Activated T-cell treated with anti-CD3 and anti-CD28 coated beads for 1 hour (primary cell): ENCODE measurements around the gene FIBP.

ENCODE experiments used
- DNase-seq: peaks from one replicate; pipeline ENCODE4 v3.0.0-alpha.2; 2020; ENCODE audit warnings: low read depth

FIBP gene

DNA sequence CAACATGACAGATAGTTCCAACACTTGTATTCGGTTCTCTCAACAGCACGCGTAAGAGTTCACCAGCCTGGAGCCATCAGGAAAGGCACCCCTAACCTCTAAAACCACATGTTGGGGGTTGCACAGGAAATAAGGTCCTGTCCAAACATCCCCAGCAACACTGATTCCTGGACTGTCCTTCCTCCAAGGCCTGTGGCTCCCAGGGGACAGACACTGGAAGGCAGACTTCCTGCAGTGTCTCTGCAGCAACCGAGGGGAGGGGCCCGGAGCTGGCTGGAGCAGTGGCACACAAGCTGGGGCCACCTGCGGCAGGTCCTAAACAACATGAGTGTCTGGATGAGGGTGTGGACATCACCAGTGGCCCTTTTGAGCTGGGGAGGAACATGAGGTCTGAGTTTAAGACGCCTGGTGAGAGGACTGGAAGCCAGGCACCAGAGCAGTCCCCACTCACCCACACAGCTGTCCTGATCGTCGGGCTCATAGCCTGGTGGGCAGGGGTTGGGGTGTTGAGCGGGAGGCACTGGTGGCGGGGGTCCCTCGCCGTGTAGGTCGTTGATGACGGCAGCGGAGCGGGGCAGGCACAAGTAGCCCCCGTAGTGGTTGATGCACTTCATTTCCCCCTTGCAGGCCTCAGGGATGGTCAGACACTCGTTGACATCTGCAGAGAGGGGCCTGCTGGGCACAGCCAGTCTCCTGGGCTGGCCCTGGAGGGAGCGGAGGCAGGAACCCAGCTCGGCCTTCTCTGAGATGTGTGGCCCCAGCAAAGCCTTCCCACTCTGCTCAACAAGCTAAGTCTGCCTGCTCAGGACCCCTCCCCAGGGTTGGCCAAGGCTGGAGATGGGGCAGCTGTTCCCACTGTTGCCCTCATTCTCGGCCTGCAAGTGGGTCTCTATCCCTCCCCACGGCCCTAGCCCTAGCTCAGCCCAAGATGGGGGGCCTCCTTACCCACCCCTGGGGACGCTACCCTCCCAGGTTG is 17.3 kb downstream of the FIBP start:
- DNase-seq = no peak

GRCh38 chr11:65870307-65870658 is 18.0 kb downstream of the FIBP start:
- DNase-seq = no peak

- no peak for DNase-seq
Observed at GRCh38 chr11:65869643-65870306, 18.5 kb downstream of the FIBP start.

DNA sequence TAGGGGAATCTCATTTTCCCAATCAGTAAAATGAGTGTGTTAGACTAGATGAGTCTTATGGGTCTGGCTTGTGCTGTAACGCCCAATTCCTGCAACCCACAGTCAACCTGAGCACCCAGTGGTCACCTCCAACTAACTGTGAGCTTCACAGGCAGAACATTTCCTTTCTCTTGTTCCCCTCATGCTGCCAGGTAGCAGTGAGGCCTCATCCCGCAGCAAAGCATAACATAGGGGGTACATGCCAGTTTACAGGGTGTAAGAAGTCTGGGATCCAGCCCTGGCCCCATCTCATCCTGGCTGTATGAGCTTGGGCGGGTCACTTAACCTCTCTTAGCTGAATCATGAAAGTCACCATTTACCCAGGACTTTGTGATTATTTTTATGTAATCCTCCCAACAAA is 19.4 kb downstream of the FIBP start:
- no peak for DNase-seq

GRCh38 chr11:65868076-65868667 is 20.1 kb downstream of the FIBP start:
- no peak for DNase-seq

DNA sequence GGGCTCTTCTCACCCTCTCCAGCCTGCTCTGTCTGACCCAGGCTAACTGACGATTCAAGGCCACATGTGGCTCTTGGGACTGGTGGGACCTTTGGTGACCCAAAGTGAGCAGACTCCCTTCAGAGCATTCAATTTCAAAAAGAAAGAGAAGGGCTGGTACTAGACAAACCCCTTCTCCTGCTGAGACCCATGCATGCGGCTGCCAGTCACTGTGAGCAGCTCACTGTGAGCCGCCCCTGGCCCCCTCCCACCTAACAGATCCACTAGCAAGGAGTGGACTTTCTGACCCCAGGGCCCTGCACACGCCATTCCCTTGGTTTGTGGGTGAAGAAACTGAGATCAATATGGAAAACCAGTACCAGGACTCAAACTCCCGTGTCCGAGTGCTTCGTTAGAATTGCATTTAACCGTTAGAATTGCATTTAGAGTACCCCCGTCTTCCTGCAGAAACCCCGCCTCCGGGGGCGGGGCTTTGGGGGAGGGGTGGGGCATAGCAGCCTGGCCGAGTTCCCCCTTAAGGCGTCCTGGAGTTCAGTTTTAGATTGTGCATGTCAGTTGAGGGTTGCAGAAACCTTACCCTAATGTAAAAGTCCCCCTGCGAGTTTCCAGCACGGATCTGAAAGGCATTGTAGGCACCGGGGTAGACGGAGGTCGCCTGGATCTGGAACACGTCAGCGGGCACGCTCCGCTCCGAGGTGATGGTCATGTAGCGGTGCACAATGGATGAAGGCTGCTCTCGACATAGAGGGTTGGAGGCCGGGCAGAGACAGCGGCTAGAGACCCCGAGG is 20.8 kb downstream of the FIBP start:
- DNase-seq = no peak

DNA sequence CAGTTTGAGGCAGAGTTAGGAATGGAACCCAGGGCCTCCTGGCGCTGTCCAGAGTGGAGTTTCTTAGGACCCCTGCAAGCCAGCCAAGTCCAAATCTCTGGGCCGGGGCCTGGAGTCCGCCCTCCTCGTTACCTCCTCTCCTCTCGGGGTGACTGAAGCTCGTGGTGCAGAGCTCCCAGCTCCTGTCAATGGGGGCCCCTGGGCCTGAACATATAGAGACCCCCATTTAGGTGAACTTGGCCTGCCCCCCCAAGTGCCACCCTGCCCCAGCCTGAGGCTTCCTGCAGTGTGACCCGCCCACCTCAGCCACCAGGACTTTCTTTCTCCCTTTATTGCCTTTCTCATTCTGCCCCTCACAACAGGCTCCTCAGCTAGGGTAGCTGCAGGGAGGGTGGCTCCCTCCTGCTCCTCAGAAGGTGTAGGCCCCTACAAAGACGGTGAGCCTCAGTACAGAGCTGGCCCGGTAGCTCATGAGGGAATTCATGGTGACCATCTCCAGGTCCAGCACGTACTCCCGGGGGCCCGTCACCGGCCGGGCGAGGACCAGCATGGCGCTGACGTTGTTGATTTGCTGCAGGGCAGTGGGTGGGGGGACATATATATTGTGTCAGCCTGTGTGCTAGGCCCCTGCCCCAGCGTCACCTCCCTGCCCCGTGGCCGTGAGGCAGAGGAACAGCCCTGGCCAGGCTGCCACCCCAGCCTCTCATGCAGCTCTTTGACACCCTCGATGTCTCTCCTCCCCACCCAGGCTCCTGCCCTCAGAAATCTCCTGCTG is 21.6 kb downstream of the FIBP start:
- no peak for DNase-seq

DNA sequence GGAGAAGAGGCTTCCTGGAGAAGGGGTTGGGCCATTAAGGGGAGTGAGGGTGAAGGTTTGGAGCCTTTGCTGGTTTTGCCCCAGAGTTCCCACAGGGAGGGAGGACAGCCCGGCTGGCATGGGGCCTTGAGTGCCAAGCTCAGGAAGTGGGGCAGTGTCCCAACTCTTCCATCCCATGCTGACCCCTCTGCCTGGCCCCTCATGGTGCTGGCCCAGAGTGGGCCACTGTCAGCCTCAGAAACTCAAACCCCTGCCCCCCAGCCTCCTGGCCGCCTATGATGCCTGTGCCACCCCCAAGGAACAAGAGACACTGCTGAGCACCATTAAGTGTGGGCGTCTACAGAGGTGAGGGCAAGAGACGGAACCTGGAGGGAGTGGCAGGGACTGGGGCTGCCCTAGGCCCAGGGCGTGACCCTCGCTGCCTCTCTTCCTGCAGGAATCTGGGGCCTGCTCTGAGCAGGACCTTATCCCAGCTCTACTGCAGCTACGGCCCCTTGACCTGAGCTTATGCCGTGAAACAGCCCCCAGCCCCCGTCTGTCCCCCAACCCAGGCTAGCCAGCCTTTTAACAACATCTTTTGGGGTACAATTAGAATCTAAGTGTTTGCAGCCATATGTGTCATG is 22.6 kb downstream of the FIBP start:
- no peak for DNase-seq

DNA sequence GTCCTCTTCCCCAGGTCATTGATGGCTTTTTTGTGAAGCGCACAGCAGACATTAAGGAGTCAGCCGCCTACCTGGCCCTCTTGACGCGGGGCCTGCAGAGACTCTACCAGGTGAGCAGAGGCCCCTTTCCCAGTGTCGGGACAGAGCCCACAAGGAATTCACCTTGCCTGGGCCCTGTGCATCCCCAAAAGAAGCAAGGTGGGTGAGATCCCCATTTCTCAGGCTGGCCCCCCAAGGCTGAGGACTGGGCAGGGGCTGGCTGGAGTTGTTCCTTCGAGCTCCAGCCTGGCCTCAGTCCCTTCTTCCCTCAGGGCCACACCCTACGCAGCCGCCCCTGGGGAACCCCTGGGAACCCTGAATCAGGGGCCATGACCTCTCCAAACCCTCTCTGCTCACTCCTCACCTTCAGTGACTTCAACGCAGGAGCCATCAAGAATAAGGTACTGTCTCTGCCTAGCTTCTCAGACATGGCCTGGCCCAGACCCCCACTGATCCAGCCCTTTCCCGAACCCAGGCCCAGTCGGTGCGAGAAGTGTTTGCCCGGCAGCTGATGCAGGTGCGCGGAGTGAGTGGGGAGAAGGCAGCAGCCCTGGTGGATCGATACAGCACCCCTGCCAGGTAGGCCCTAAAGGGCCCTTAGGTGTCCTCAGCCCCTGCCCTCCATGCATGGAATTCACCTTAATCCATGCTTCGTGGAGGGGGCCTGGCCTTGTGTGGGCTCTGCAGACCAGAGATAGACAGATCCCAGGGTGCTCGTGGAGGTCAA is 23.4 kb downstream of the FIBP start:
- no peak for DNase-seq

DNA sequence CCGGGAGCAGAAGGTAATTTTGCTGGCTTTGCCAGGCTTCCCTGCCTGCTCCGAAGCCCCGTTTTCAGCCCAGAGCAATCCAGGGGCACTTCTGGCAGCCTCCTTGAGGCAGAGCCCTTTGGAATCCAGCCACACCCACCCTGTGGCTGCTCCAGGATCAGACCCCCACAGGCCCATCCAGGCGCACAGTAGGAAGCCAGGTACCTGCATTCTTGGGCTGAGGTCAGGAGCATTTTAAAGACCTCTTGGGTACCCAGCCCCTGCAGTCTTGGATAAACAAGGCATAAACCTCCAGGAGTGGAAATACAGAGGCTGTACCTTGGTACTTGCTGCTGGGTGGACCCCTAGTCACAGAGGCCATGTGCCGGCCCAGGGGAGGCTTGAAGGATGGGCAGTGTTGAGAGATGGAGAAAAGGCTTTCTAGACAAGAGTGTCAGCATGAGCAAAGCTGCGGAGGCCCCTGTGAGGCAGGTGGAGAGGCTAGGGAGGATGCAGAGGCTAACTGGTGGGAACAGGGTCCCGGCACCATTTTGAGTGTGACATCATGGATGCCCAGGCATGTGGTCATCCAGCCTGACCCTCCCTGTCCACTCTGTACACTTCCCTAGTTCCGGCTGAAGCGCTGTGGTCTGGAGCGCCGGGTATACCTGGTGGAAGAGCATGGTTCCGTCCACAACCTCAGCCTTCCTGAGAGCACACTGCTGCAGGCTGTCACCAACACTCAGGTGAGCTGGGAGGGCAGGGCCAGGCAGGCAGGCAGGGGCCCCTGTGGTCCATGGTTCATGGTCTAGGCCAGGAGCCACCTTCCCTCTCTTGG is 24.2 kb downstream of the FIBP start:
- no peak for DNase-seq

GRCh38 chr11:65862941-65863888 is 25.1 kb downstream of the FIBP start:
- no peak for DNase-seq

DNA sequence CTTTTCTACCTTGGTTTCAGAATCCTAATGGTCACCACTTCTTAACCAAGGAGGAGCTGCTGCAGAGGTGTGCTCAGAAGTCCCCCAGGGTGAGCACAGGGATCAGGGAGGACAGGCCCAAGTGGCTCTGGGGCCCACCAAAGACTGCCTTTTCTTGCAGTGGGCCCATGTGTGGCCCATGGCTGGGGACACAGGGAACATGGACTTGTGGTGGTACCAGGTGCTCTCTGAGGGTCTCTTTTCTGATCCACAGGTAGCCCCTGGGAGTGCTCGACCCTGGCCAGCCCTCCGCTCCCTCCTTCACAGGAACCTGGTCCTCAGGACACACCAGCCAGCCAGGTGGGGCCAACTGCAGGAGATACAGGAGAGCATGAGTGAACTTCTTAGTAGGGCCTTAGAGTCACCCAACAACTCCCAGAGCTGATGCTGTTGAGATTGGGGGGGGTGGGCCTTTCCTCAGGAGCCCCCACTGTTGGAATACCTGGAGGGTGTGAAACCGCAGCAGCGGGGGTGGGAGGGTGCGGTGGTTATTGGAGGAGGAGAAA is 26.0 kb downstream of the FIBP start:
- DNase-seq = no peak

DNA sequence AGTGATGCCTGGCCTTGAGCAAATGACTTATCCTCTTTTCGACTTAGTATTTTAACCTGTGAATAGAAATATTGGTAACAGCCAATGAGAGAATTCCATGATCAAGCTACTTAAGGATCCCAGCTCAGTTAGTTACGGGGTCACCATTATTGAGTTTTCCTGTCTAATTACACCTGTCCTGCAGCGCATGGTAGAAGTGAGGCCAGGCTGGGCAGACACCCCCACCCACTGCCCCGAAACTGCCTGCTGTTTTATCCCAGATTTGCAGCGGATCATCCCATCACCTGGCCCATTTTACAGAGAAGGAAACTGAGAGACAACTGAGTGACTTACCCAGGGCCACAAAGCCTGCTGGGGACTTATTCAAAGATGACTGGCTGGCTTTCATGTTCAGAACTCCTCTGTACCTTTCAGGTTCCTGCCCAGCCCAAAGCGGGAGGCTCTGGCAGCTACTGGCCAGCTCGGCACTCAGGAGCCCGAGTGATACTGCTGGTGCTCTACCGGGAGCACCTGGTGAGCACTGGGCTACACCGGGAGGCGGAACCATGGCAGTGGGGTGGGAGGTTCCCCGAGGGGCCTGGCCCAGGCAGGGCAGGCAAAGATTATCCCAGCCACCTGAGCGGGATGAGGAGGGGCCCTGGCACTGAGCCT is 26.6 kb downstream of the FIBP start:
- no peak for DNase-seq

DNA sequence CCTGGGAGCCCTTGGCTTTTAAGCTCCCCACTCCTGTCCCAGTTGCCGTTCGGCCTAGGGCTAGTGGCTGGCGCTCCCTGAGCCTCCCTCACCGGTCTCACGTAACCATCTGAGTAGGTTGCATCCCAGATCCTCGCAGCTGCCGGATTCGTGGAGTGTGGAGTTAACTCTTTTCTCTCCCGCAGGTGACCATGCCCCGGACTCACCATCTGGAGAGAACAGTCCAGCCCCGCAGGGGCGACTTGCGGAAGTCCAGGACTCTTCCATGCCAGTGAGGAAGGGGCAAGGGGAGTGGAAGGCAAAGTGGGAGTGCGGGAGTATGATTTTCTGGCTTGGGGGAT is 27.1 kb downstream of the FIBP start:
- DNase-seq = no peak

DNA sequence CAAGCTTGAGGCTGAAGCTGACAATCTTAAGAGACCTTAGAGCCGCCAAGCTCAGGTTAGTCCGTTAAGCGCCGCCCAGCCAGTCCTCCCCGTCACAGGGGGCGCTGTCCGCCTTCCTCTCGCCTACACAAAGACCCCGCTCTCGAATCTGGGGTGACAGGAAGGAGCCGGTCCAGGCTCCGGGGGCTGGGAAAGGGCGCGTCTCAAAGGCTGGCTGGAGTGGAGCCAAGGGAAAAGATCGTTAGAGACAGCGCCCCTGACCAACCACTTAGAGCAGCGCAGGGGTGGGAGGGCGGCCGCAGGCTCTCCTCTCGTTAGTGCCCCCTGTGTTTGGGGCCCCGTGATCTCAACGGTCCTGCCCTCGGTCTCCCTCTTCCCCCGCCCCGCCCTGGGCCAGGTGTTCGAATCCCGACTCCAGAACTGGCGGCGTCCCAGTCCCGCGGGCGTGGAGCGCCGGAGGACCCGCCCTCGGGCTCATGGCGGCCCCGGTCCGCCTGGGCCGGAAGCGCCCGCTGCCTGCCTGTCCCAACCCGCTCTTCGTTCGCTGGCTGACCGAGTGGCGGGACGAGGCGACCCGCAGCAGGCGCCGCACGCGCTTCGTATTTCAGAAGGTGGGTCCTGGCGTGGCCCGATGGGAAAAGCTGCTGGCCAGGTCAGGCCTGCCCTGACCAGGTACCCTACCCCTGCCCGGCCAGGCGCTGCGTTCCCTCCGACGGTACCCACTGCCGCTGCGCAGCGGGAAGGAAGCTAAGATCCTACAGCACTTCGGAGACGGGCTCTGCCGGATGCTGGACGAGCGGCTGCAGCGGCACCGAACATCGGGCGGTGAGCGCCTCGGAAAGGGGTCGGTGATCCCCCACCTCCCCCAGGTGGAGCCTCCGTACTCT is 27.8 kb downstream of the FIBP start, which contains the start of gene MUS81:
Gene MUS81, plus strand, starts transcription at position 156 of the 887 bp plus-strand sequence. Its CDS starts 321 bp downstream, at position 477.
- peak; percentile 97 for DNase-seq

- peak; percentile 30 for DNase-seq
Observed at GRCh38 chr11:65859812-65860277, 28.4 kb downstream of the FIBP start.
